ENCODE results near the gene SINHCAF. TPM values are rescaled to one million over a fixed set of nuclear protein-coding genes. Genes with fewer than 3 reads are reported as not detected.

Gene SINHCAF
- total RNA-seq, 4 donors from 2014 or later, result 47.8 to 86.1 (median 66.3) TPM

GRCh38 chr12:31321897-31322228 is 4.1 kb downstream of the SINHCAF start:
- Histone ChIP-seq H3K36me3 (no peaks in the 10 kb centered on the region), H3K9me3 (no peaks in the 10 kb centered on the region), H3K27ac (no peak overlapping the region), H3K4me1 (peaks cover 34% of the 10 kb centered on the region), H3K27me3 (no peaks in the 10 kb centered on the region), H3K4me3 (no peak overlapping the region)
- no peak for DNase-seq (ENCODE audit: low spot score in 2 of 2)
- 94% methylated on average over 1 of the region's 1 CpG for WGBS
- TF ChIP-seq CTCF (IDR thresholded peaks at IDR 0.05), result no peak
- no peak for TF ChIP-seq POLR2AphosphoS5 (IDR thresholded peaks at IDR 0.05)
- no peak for TF ChIP-seq EP300 (IDR thresholded peaks at IDR 0.05)

GRCh38 chr12:31321186-31321896 is 4.6 kb downstream of the SINHCAF start:
- TF ChIP-seq POLR2A (IDR thresholded peaks at IDR 0.05) (no peak), POLR2AphosphoS5 (IDR thresholded peaks at IDR 0.05) (no peak), EP300 (IDR thresholded peaks at IDR 0.05) (no peak), CTCF (IDR thresholded peaks at IDR 0.05) (no peak)

GRCh38 chr12:31318657-31319269 is 7.2 kb downstream of the SINHCAF start:
- Histone ChIP-seq H3K9me3 (no peaks in the 10 kb centered on the region), H3K27ac (no peak overlapping the region), H3K4me3 (no peak overlapping the region), H3K36me3 (no peaks in the 10 kb centered on the region), H3K4me1 (peaks cover 29% of the 10 kb centered on the region), H3K27me3 (no peaks in the 10 kb centered on the region)
- TF ChIP-seq POLR2A (IDR thresholded peaks at IDR 0.05), result no peak
- no peak for TF ChIP-seq EP300 (IDR thresholded peaks at IDR 0.05)
- TF ChIP-seq POLR2AphosphoS5 (IDR thresholded peaks at IDR 0.05), result no peak
- no peak for TF ChIP-seq CTCF (IDR thresholded peaks at IDR 0.05)
- 91% methylated on average over 2 of the region's 2 CpGs for WGBS
- DNase-seq (ENCODE audit: low spot score in 2 of 2), result no peak

More at GRCh38 chr12:31321186-31321896, 4.6 kb downstream of the SINHCAF start:
- H3K36me3 ChIP-seq, result no peaks in the 10 kb centered on the region
- 81% methylated on average over 4 of the region's 4 CpGs for WGBS
- H3K27ac ChIP-seq, result no peak overlapping the region
- H3K4me3 ChIP-seq, result no peak overlapping the region
- H3K4me1 ChIP-seq, result peaks cover 30% of the 10 kb centered on the region
- no peaks in the 10 kb centered on the region for H3K27me3 ChIP-seq
- H3K9me3 ChIP-seq, result no peaks in the 10 kb centered on the region
- DNase-seq (ENCODE audit: low spot score in 2 of 2), result no peak

GRCh38 chr12:31317471-31318395 is 8.2 kb downstream of the SINHCAF start:
- H3K4me3 ChIP-seq, result peak overlapping the region; percentile 12
- no peak for DNase-seq (ENCODE audit: low spot score in 2 of 2)
- H3K4me1 ChIP-seq, result peaks cover 20% of the 10 kb centered on the region
- WGBS, result 39% methylated on average over 8 of the region's 8 CpGs
- H3K27me3 ChIP-seq, result no peaks in the 10 kb centered on the region
- no peaks in the 10 kb centered on the region for H3K36me3 ChIP-seq
- no peaks in the 10 kb centered on the region for H3K9me3 ChIP-seq
- no peak for TF ChIP-seq POLR2A (IDR thresholded peaks at IDR 0.05)
- no peak for TF ChIP-seq POLR2AphosphoS5 (IDR thresholded peaks at IDR 0.05)
- no peak for TF ChIP-seq CTCF (IDR thresholded peaks at IDR 0.05)
- TF ChIP-seq EP300 (IDR thresholded peaks at IDR 0.05), result no peak
- no peak overlapping the region for H3K27ac ChIP-seq

GRCh38 chr12:31316891-31317290 is 9.1 kb downstream of the SINHCAF start:
- no peak for DNase-seq (ENCODE audit: low spot score in 2 of 2)
- Histone ChIP-seq H3K4me3 (peak overlapping the region; percentile 12), H3K36me3 (no peaks in the 10 kb centered on the region), H3K27ac (no peak overlapping the region), H3K4me1 (peaks cover 15% of the 10 kb centered on the region), H3K9me3 (no peaks in the 10 kb centered on the region), H3K27me3 (no peaks in the 10 kb centered on the region)
- TF ChIP-seq POLR2A (IDR thresholded peaks at IDR 0.05), result no peak
- TF ChIP-seq CTCF (IDR thresholded peaks at IDR 0.05), result no peak
- TF ChIP-seq EP300 (IDR thresholded peaks at IDR 0.05), result no peak
- no peak for TF ChIP-seq POLR2AphosphoS5 (IDR thresholded peaks at IDR 0.05)
- 52% methylated on average over 3 of the region's 3 CpGs for WGBS
